Activated T-helper 1 cell treated with anti-CD3 and anti-CD28 coated beads, Interleukin-2, amount 50 U/mL, for 16 hours (primary cell): ENCODE data around the gene SATB2.

ENCODE experiments used
- DNase-seq, 2 donors: peaks; one replicate each; pipeline ENCODE4 v3.0.0-alpha.2; 2020; ENCODE audit warnings: low read depth in 1 of 2, low spot score in 1 of 2

Gene SATB2

DNA sequence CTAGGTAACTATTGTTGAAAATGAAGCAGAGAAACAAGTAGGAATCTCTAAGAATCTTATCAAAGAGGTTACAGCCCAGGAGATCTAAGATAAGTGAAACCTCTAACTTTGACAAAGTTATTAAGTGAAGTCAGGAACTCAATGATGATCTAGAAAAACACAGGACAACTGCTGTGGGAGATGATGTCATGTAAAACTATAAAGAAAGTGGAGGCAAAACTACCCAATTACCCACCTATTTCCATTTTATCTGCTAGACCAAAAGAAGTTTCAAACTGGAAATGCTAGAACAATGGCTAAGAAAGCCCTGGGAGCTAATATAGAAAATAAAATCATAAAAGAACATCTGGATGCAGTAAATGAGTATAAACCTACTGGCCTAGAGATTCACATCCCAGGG is 50.3 kb downstream of the SATB2 start:
- no peak for DNase-seq

DNA sequence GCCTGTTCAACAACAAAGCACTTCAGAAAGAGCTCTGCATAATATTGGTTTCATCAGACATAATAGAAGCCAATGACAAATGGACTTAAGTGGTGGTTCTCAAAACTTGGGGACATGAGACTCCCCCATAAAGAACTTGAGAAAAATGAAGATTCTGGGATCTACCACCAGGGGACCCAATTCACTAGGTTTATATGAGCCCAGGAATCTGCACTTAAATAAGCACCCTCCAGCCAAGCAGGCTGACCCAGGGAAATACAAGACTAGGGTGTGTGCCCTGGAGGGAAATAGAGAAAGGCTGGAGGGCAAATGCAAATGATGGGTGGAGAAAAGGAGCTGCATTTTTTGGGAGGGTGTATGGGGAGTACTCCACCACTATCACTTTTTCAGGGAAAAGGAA is 52.5 kb downstream of the SATB2 start:
- DNase-seq: no peak

- no peak for DNase-seq
These were observed 52.9 kb downstream of the SATB2 start for GRCh38 chr2:199404841-199405240.

DNA sequence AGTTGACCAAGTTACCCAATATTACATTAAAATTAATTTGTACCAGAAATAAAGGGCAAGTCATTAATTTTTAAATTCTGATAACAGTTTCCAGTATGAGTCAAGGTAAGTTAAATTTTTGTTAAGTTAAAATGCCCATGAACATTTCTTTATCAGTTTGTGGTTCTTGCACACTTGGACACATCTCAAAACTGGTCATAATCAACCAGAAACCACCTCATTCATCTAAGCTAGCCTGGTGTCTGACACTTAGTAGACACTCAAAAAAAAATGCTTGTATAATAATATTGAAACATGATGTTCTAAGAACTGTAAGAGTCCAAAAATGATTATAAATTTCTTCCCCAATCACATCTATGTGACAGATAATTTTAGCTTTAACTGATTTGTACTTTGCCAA is 62.4 kb downstream of the SATB2 start:
- no peak for DNase-seq

DNA sequence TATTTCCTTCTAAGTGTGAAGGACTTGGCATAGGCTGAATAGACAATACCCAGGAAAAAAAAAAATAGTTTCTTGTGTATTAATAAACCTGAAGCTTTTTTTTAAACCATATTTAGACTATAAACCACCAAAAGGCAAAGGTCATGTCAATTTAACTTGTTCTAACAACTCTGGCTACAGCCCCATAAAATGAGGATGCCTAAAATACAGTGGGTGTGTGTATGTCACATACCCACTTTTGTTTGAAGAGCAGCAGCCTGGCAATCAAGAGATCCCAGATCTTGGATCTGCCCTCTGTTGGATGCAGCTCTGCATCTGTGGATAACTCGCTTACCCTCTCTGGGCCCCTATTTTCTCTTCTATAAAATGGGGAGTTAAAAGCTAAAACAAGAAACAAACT is 65.4 kb downstream of the SATB2 start:
- DNase-seq: no peak

- DNase-seq: no peak
These were observed 68.9 kb downstream of the SATB2 start for GRCh38 chr2:199388728-199389268.

DNA sequence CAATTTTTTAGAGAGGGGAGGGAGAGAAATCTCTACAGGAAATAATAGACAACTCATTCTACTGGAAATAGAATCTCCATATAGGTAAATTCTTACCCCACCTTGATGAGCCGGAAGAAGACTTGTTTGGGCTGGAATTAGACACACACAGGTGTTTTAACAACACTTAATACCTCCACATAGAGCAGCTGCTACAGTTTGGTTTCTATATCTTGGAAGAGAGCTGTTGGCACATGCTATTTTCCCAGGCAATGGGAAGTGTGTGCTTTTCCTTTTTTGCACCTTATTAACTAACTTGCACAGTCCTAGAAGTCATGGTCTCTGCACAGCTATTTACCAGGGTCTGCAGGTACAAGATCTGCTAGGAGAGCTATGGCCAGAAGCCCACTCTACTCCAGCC is 73.7 kb downstream of the SATB2 start:
- no peak for DNase-seq

DNA sequence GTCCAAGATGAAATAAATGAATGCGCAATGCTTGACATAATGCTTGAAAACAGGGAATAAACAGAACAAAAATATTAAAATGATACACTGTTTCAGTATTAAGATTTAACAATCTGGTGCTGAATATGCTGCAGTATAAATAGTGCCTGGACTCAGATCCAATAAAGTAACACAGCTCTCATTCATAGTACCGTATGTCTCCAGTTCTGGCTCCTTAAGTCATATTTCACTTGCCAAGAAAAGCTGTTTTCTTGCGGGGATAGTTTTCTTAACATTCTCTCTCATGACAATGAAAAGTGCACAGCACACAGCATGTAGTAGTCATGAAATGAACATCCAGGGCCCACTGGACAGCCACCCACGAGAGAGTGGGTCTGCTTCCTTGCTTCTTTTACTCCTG is 74.7 kb downstream of the SATB2 start:
- no peak for DNase-seq

DNA sequence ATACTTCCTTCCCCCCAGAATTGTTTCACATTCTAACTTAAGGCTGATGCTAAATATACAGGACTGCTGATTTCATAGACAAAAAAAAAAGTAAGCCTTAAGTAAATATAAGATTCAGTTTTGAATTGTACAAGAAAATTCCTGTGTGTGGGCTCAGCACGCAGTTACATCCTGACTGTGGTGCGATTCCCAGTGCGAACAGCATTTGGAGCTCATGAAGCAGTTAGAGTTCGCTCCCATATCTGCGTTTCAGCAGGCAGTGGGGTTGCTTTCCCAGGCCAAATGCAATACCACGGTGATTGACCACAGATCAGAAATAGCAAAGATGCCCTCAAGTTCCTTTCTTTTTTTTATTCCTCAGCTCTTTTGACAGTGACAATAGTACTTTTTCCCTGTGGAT is 75.6 kb downstream of the SATB2 start:
- no peak for DNase-seq

DNA sequence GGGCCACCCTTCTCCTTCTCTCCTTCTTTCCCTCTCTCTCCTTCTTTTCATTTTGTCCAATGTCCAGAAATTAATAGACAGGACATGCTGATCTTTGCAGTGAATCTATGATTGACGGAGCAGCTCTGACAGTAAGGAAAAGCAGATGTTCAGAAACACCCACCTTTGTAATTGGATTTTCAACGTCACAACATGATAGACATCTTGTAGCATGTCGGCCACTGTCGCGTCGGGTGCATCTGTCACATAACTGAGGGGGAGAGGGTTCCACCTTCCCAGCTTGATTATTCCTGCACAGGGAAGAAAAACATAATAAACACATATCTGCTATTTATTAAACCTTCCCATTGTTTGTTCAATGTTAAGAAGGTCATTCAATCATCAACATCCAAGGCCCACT is 76.2 kb downstream of the SATB2 start:
- DNase-seq: no peak

DNA sequence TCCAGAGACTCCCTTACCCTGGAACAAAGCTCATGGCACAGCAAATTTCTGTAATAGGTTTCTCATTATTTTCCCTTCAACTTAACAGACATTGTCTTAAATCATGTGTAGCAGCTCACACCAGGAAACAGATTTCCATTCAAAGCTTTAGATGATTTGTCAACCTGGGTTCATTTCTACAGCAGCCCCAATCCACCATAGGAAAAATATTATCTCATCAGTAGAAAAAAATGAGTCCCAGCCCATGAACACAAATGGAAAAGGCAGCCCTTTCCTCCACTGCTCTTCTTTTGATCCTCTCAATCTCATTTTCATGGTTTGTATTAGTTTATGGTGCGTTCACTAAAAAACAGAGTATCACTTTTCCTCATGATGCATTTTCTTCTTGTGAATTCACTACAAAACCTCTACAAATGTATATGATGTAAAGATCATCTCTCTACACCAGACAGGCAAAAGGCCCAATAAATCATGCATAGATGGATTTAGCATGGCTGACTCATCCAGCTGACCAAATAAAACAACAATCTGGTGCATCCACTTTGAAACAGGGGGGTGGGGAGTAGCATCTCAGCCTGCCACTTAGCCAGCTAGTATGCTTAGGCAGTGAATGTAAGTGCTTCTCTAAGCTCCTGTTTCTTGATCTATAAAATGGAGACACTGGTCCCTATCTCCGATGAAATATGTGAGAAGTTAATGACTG is 78.6 kb downstream of the SATB2 start:
- DNase-seq: no peak

DNA sequence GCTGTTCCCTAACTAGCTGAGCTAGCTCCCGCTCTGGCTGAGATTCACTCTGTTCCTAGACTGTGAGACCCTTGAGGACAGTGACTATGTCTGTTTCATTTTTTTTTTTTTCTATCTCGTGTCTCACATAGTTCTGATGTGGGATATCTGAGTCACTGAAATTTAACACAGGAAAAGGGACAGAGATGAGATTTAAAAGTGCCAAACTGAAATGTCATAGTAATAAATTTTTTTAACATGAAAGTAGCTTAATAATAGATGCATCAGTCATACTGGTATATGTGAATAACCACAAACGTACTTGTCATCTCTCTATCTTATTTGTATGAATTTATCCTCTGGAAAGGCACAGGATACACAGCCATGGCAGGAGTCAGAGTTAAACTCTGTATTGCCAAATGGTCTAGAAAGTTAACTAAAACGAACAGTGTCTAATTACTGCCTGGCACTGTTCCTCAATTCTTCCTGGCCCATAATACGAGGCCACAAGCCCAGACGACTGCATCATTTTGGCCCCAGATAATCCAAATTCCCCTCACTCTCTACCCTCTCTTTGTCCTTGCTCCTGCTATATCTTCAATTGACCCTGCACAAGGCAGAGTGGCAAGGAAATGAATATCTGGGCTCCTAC is 87.5 kb downstream of the SATB2 start:
- DNase-seq: no peak

- DNase-seq: no peak
These were observed 91.3 kb downstream of the SATB2 start for GRCh38 chr2:199366406-199366805.

- DNase-seq: no peak
These were observed 93.6 kb downstream of the SATB2 start for GRCh38 chr2:199364153-199364552.

- DNase-seq: no peak
These were observed 101.3 kb downstream of the SATB2 start for GRCh38 chr2:199356412-199356811.

- DNase-seq: no peak
These were observed 108.9 kb downstream of the SATB2 start for GRCh38 chr2:199348871-199349270.

GRCh38 chr2:199344012-199344411 is 113.7 kb downstream of the SATB2 start:
- no peak for DNase-seq

- DNase-seq: no peak
These were observed 115.4 kb downstream of the SATB2 start for GRCh38 chr2:199342334-199342733.

DNA sequence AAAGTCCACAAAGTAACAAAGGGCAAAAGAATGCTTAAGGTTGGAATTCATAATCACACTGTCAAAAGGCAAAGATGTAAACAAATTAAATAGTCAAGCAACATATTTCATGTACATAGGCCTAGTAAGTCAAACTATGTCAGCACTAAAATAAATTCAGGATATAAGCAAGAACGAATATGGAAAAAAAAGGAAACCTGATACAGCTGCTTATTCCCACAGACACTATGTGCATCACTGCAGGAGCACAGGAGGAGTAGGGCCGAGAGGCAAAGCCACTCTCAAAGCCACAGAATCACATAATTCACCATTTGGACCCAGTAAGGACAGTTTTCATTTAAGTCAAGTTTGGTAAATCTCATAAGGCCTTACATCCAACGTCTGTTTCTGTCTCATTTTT is 116.6 kb downstream of the SATB2 start:
- DNase-seq: no peak

GRCh38 chr2:199339891-199340605 is 117.7 kb downstream of the SATB2 start:
- DNase-seq: no peak

GRCh38 chr2:199336546-199336945 is 121.2 kb downstream of the SATB2 start:
- no peak for DNase-seq

DNA sequence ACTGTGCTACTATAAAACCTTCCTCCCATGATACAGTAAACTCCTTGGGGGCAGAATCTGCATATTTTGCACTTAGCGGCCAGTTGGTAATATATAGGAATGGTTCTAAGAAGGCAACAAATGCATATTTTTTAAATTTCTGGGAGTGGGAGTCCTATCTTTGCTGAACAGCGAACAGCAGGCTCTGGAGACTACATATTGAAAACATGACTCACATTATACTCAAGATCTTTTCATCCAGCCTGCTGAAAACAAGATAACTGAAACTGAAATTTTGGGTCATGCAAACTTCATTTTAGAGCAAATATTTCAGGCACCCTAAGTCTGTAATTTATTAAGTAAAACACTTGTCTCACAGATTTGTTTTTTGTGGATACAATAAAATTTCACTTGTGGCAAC is 122.2 kb downstream of the SATB2 start:
- DNase-seq: no peak
